NAMALWA (cell line): ENCODE measurements around the gene FCRL1.
A peak's percentile ranks its signal among the peaks of the same experiment; 100 is the strongest.

Experiments
- DNase-seq: peaks from one replicate; pipeline ENCODE4 v3.0.0-alpha.2; 2015; ENCODE audit warnings: low spot score

FCRL1 gene, protein sequence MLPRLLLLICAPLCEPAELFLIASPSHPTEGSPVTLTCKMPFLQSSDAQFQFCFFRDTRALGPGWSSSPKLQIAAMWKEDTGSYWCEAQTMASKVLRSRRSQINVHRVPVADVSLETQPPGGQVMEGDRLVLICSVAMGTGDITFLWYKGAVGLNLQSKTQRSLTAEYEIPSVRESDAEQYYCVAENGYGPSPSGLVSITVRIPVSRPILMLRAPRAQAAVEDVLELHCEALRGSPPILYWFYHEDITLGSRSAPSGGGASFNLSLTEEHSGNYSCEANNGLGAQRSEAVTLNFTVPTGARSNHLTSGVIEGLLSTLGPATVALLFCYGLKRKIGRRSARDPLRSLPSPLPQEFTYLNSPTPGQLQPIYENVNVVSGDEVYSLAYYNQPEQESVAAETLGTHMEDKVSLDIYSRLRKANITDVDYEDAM

DNA sequence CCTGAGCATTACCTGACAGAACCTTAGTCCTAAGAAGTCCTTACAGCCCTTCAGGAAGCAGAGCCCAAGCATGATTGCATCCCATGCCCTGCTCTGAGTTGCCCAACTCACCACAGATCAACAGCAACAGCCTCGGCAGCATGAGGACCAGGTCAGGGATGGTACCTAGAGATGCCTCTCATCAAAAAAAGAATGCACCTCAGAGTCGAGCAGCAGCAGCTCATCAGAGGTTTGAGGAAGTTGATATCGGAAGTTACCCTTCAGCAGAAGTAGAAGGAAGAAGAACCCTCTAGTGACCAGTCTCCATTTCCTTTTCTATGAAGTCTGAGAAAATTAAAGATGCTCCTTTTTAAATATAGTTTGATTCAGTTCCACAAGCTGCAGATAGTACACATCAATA lies at the start of gene FCRL1:
Gene FCRL1 (minus strand): TSS at position 225 of the 400 bp plus-strand sequence. CDS start 83 bp downstream, at position 142.
- DNase-seq = peak; percentile 75

DNA sequence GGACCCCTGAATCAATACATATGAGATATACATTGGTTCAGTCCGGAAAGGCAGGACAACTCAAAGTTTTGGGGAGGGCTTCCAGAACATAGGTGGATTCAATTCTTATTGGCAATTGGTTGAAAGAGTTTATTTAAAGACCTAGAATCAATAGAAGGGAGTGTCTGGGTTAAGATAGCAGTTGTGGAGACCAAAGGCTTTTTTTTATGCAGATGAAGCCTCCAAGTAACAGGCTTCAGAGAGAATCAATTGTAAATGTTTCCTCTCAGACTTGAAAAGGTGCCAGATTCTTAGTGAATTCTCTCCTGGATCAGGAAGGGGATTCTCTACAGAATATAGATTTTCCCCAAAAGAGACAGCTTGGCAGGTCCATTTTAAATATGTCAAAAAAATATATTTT lies 48.7 kb upstream of the FCRL1 start:
- DNase-seq = no peak

DNA sequence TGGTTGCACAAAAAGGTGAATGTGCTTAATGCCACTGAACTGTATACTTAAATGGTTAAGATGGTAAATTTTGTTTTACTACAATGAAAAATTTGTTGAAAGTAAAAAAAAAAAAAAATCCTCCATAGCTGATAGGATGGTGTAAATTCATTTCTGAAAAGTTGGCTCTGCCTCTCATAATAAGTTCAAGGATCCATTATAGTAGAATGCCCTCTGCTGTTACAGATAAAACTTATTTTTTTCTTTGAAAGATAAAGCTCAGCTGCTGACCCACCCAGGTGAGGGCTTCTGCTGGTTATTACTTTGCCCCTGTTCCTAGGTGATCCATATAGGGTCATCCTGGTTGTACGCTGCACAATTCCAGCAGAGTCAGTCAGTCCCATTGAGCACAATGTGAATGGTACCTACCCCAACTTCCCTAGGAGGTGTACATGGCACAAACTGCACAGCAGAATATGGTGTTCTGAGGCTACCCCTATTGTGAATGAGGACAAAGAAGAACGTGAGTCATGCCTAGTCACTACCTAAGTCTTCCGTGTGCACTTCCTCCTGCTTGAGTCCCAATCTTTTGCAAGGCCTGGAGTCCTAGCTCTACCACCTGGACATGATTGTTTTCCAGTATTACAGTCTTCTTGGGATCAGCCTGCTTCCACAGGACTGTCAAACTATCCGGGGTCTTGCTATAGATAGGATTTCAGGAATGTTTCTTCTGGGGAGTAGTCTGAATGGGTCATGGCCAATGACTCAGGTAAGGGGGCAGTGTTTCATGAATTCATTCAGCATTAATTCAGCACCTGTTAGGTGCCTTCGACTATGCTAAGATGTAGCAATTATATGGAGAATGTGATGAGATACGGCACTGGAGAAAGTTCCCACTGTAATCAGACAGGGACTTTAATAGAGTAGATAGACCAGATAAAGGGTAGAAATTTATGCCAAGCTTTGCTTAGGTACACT lies 42.5 kb upstream of the FCRL1 start:
- no peak for DNase-seq

DNA sequence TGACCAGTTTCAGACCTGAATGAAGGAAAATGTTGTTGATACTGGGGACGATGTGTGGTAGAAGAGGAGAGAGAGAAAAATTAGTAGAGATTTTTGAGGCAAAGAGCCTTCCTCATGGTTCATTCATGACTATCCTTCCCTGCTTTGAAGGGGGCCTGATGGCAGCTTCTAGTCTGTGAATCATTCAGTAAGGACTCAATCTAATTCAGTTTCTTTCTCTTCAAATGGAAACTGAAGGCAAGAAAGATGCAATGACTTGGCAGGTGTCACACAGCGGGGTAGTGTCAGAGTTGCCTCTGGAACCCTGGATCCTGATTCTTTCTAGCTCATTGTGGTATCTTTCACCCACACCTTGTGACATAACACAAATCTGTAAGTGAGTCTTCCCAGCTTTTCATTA lies 36.6 kb upstream of the FCRL1 start:
- DNase-seq = no peak

DNA sequence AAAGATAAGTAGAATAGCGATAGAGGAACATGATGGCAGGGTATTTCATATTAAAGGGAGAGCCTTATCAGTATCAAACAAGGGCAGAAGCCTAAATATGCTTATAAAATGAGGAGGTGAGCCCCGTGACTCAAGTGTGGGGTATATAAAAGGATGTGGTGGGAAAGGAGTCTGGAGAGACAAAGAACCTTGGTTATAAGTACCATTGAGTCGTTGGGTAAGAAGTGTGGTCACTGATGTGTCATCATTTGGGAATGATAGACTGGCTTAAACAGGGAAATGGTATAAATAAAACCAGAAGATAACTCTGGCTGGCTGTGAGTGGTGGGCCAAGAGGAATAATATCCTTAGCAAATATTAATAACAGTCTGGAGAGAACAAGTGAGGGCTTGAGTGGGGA lies 32.6 kb upstream of the FCRL1 start:
- DNase-seq = no peak

DNA sequence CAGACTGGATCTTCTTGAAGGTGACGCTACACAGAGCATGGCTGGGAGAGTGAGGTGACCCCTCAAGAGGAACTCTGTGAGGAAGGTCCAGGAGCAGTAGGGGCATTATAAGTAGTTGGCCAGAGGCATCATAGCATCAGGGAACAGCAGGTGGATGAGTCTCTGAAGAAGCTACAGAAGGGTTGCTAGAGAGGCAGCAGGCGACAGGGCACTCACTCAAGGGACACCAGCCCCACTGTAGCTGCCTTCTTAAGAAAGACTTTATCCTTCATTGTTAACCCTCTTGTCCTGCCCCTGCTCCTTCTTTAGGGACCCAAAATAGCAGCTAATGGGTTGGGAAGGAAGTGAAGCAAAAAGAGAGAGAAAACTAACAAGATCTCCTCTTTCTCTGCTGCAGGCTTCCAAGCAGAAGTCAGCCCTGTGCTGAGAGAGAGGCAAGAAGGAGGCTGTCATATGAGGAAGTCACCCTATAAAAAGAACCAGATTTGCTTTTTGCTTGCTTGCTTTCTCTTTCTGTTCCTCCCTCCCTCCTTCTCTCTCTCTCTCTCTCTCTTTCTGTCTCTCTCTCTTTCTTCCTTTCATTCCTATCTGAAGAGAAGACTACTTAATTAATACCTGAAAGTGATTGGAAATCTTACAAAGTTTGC lies 29.4 kb upstream of the FCRL1 start:
- peak; percentile 82 for DNase-seq

DNA sequence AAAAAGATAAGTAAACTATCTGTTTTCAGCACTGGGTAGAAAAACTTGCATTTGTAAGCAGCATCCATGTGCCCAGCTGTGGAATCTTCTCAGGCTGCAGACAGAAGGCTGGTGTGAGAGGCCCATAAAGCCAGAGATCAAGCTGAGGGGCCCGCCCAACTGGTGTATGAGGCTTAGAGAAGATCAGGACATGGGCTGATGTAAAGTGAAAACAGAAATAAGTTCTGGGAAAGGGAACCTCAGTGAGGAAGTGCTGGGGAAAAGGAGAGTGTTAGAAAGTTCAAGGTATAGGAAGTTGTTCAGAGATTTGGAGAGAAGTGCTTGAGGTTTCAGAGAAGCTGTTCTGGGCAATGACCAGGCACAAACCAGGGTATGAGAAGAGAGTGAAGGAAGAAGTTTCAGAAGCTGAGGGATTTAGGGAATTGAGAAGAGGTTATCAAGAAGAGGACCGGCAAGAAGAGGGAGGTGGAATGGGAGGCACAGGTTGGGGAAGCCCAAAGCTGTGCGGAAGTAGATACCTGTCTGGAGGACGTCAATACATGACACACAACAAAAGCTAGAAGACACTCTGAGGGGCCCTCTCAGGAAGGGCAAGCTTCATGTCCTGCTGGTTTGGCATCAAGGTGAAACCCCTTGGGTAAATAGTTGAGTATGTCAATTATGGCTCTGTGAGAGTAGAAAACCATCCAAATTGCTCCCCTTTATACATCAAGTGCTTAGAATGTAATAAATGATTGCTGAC lies 24.3 kb upstream of the FCRL1 start:
- no peak for DNase-seq

DNA sequence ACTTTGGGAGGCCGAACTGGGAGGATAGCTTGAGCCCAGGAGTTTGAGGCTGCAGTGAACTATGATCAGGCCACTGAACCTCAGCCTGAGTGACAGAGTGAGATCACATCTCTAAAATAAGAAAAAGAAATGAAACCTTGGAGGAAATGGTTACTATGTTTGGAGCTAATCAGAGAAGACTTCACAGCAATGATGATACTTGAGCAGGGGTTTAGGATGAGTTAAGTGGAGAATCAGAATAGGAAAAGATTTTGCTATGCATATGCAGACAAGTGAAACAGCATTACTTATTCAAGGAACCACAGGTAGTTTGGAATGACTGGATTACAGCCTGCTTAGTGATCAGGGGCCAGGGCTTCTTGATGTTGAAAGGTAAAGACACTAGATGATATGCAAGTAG lies 23.0 kb upstream of the FCRL1 start:
- DNase-seq = no peak

DNA sequence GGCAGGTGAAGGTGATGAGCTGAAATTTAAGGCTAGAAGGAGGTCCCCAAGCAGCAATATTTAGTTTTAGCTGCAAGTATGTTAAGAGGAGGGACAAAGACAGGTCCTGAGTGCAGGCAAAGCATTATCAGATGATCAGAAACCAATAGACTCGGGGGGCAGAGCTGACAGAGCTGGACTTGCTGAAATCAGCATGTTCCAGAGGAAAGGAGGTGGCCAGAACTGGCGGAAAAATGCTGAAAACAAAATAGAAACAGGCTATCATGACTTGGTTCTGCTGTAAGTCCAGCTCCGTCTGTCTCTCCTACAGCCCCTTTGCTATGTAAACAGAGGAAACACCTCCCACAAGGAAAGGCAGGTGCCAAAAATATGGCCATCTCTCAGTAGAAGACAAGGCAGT lies 21.8 kb upstream of the FCRL1 start, which contains the start of gene CD5L:
Gene CD5L (minus strand): TSS at position 101 of the 400 bp plus-strand sequence. CDS start 107 bp downstream, outside the sequence.
- DNase-seq = no peak

DNA sequence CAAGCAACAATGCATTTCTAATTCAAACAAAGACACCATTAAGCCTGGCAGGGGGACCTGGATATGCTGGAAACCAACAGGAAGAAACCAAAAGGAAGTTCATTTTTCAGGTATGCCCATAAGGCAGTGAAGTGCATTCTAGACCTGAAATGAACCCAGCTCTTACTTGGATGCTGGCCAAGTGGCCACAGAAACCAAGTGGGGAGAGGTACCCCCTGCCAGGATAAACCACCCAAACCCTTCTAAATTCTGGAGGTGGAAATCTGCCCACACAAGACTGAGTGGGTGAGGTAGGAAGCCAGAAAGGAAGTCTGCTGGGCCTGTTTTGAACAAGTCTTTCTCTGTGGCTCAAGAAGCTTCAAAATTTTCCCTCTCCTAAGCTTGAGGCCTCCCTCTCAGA lies 19.0 kb upstream of the FCRL1 start:
- DNase-seq = no peak

DNA sequence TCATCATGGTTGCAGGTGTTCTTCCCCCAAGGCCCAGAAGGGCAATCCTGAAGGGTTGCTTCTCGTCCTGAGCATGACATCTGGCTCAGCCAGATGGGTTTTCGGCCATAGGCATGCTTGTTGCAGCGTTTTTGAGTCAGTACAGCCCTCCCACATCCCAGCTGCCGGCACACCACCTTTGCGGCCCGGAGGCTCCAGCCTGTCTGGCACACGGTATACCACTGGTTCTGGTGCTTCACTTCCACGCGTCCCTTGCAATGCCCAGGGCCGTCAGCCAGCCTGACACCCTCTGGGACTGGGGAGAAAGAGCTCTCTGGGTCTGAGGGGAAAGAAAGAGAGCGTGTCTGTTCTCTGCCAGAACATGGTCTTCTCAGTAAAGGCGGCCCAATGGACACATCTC lies 14.5 kb upstream of the FCRL1 start:
- no peak for DNase-seq

DNA sequence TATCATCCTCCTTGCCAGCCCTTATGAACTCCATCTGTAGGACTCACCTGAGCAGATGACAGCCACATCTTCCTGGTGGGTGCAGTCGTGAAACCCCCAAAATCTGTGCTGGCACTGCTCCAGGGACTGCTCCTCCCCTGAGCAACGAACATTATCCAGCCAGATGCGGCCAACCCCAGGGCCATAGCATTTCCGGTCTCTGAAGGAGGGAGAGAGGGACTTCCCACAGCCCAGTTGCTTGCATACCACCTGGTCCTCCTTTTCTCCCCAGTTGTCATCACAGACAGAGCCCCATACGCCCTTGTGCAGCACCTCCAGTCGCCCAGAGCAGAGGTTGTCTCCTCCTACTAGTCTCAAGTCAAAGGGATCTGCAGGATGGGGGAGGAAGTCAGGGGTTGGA lies 13.2 kb upstream of the FCRL1 start:
- DNase-seq = peak; percentile 34

DNA sequence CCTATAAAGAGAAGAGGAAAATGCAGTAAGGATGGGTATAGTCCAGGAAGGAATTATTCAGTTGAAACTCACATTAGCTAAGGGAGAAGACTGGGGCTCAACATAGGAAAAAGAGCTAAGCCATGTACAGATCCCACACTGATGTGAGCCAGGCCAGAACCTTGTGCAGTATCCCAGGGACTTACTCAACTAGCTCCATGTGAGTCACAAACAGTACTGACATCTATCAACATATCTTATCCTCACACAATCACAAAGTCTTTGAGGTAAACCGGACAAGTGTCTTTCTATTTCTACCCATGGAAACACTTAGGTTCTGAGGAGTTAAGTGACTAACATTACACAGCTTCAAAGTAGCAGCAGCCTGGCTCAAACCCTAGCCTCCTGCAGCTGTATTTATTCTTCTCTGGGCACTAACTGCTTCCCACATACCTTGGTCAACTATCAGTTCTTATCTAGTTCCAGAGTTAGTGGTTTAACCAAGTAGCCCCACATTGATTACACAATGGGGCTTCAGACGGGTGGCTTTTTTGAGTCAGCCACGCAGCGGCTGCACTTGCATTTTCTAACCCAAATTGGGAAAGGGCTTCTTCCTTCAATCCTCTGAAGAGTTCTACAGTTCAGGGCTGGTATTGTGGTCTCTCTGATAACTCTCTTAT lies 12.2 kb upstream of the FCRL1 start:
- no peak for DNase-seq

DNA sequence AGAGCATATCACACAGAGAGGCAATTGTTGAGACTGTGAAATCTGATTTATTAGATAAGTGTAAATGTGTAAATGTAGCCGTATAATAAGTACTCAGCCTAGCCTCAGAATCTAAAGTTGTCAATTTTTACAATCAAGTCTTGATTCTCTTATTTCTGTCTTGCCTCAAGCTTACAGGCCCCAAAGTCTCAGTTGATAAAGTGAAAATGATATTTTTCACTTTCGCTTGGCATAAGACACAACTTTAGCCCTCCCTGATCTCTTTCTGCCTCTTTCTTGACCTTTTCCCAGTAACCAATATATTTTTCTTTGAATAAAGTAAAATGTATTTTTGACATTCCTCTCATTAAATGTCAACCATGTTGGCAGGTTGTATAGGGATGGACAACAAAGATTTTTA lies 11.0 kb upstream of the FCRL1 start:
- no peak for DNase-seq

DNA sequence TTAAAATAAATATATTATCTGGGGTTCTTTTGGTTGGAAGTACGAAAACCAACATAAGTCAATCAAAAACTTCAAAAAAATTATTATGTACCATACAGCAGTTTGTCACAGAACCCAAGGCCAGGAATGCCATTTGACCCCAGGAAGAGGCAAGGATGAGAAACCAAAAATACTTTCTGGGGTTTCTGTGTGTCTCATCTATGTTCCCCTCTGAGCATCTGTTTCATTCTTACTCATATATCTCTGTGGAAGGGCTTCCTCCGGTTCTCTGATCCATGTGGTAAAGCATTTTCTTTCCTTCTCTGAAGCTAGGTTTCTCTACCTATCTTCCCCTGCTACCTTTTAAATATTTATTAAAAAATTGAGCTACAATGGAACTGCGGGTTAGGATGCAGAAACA lies 9.8 kb upstream of the FCRL1 start:
- DNase-seq = no peak

DNA sequence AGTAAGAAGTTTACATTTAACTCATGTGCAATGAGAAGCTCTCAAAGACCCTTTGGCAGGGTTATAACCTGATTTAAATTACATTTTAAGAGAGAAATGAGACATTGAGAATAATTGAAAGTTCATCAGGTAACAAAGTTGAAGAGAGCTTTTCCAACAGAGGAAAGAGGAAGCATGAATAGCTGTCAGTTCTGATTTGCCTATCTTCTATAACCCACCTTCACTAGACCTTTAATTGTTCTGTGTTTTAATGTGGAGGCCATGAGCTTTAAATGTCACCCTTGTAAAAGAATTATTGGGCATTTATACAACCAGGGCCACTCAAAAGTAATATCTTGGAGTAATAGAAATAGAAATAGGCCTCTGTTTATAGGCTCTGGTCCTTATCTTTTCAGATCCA lies 9.3 kb upstream of the FCRL1 start:
- no peak for DNase-seq

DNA sequence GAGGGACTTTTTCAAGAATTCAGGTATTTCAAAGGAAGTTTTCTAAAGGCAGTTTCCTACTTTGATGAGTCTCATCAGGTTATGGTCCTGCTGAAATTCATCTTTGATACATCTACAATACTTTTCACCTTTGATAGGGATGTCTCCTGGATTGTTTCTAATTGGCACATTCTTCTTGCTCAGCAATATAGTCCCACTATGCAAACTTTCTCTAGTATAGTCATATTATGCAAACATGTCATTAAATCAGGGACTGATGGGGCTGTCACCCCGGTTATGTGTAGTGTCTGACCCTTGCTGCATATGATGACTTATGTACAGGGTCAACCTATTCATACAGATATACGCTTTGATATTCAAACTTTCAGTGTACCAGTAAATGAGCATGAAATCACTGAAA lies 379 bp upstream of the FCRL1 start:
- no peak for DNase-seq

DNA sequence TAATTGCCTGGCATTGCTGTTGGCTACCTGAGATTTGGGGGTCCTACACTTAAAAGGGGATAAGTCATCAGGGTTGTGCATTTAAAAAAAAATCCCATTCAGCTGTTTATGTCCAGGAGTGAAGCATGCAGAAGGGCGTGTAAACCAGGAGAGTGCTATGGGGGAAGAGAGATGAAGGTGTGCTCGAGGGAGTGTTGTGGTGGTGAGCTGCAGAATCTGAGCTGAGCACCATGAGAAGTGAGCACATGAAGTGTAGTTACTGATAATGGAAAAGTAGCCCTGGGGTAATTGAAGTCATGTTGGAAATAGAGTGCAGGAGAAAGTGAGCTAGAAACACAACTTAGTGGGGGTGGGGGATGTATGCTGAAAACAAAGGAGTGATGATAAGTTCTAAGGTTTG lies 705 bp downstream of the FCRL1 start:
- peak; percentile 31 for DNase-seq

DNA sequence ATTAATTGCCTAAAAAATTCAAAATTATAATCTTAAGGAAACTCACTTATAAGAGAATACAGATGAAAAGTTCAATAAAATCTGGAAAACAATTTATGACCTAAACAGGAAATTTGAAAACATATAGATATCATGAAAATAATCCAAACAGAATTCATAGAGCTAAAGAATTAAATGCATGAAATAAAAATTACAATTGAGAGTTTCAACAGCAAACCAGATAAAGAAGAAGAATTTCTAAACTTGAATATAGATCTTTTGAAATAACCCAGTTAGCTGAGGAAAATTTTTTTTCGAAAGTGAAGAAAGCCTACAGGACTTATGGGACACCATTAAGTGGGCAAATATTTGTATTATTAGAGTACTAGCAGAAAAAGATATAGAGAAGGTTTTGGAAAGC lies 6.7 kb downstream of the FCRL1 start:
- DNase-seq = no peak

DNA sequence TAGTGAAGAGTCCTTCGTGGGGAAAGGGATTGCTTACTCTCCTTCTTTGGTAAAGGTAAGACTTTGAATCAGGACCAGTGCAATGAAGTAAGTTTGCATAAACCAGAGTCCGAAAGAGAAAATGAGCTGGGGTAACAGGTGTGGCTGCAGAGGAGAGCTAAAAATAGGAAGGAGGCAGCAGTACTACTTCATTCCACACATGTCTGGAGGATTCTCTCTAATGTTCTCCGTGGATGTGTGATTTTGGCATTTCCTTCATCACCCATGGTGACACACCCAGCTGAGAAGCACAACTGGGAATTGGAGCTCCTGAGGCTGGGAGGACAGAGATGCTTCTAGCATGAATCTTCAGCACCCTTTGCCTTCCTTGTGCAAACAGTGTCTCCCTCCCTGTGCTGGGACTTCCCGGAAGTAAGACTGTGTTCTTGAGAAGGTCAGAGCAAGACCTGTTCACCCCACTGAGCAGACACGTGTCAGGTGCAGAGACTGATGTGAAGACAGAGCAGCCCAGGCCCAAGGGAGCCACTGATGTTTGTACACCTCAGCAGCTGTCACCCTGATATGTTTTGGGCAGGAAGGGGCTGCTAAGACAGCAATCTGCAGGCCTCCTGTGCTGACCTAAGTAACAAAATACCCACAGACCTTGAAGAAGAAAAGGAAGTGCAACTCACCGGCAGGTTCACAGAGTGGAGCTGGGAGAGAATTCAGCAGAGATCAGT lies 13.3 kb downstream of the FCRL1 start:
- peak; percentile 99 for DNase-seq

DNA sequence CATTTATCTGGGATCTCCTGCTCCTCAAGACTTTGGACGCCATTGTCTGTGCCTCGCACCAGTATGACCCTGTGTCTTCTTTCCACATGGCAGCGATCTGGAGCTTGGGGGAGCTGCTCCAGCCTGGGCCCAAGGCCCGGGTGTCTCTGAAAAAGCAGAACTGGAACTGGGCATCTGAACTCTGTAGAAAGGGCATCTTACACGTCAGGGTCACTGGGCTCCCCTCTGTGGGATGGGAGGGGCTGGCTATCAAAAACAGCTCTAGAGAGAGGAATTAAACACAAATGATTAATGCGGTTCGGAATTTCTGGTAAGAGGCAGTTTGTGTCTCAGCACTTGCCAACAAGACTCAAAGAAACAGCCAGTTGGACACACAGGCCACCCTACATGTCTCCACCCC lies 16.1 kb downstream of the FCRL1 start:
- DNase-seq = no peak
